Smooth muscle cell (in vitro differentiated cells): ENCODE results near the gene ECI1. TPM values are rescaled to one million over a fixed set of nuclear protein-coding genes. Genes with fewer than 3 reads are reported as not detected.

Experiments used
- DNase-seq: peaks from one replicate; lab custom pipeline; 2025; ENCODE audit not compliant: unreplicated experiment; lab: John Stamatoyannopoulos, UW
- H2AFZ ChIP-seq: fragments of 200-600 bp; sonication (generic); 2 replicates; pipeline ENCODE4 v1.6.0; 2016; ENCODE audit warnings: antibody characterized with exemption, low read depth, mild to moderate bottlenecking
- H3F3A ChIP-seq: fragments of 200-600 bp; sonication (generic); 2 replicates; pipeline ENCODE4 v1.6.0; 2017; ENCODE audit warnings: antibody characterized with exemption, low read depth
- H3K27ac ChIP-seq: fragments of 200-600 bp; sonication (generic); 2 replicates; pipeline ENCODE4 v1.5.1; 2016; ENCODE audit warnings: low read depth, mild to moderate bottlenecking
- H3K27me3 ChIP-seq: fragments of 200-600 bp; sonication (generic); 2 replicates; pipeline ENCODE4 v1.6.1; 2016; ENCODE audit warnings: low read depth, mild to moderate bottlenecking
- H3K36me3 ChIP-seq: fragments of 200-600 bp; sonication (generic); 2 replicates; pipeline ENCODE4 v1.5.1; 2016; ENCODE audit warnings: low read depth
- H3K4me1 ChIP-seq: fragments of 200-600 bp; sonication (generic); 2 replicates; pipeline ENCODE4 v1.5.1; 2016; ENCODE audit warnings: low read depth
- H3K4me2 ChIP-seq: fragments of 200-600 bp; sonication (generic); 2 replicates; pipeline ENCODE4 v1.6.0; 2016; ENCODE audit warnings: mild to moderate bottlenecking
- H3K4me3 ChIP-seq: fragments of 200-600 bp; sonication (generic); 2 replicates; pipeline ENCODE4 v1.5.1; 2016; ENCODE audit warnings: mild to moderate bottlenecking
- H3K79me2 ChIP-seq: fragments of 200-600 bp; sonication (generic); 2 replicates; pipeline ENCODE4 v1.6.0; 2016; ENCODE audit warnings: low read depth, mild to moderate bottlenecking
- H3K9ac ChIP-seq: fragments of 200-600 bp; sonication (generic); 2 replicates; pipeline ENCODE4 v1.6.0; 2016; ENCODE audit warnings: low read depth
- H3K9me3 ChIP-seq: fragments of 200-600 bp; sonication (generic); replicated peaks from 2 replicates; pipeline ENCODE4 v1.5.1; 2016; ENCODE audit warnings: low read depth
- H4K20me1 ChIP-seq: fragments of 200-600 bp; sonication (generic); 2 replicates; pipeline ENCODE4 v1.6.0; 2016; ENCODE audit warnings: low read depth
- CTCF ChIP-seq: fragments of 200-600 bp; sonication (generic); IDR thresholded peaks from 2 replicates; pipeline ENCODE4 v1.5.1; 2017; ENCODE audit warnings: borderline replicate concordance, mild to moderate bottlenecking, antibody characterized with exemption; ENCODE audit not compliant: insufficient read depth, poor library complexity, severe bottlenecking
- WGBS: methylation state at CpG from one replicate; pipeline ENCODE4 v1.1.7; 2016; ENCODE audit warnings: low lambda C conversion rate; 5-methylcytosine and 5-hydroxymethylcytosine counted together
- polyA plus RNA-seq: library from polyadenylated mRNA; unstranded; fragments of >200 nt; fragmentation: Nextera tagmentation; extraction: Ambion mirVana; gene quantifications from 2 replicates; pipeline ENCODE4 v1.2.1, GENCODE V29; 2016
- total RNA-seq: library from RNA; depleted of rRNA; stranded (reverse); fragments of >200 nt; gene quantifications from 2 replicates; pipeline ENCODE4 v1.2.3, GENCODE V29; 2014

ECI1 gene
- total and polyA plus RNA-seq, 2 experiments from 2014 or later = 45.7 to 86.9 TPM

- no peak for TF ChIP-seq CTCF
- no peak for DNase-seq
Measured at GRCh38 chr16:2233046-2233775, 18.2 kb downstream of the ECI1 start.

GRCh38 chr16:2232094-2232990 is 19.0 kb downstream of the ECI1 start:
- Histone ChIP-seq H3F3A (no peaks in the 10 kb centered on the region), H3K27me3 (peaks cover 14% of the 10 kb centered on the region), H3K27ac (no peak overlapping the region), H3K36me3 (no peaks in the 10 kb centered on the region), H3K9ac (no peak overlapping the region), H3K4me1 (peaks cover 12% of the 10 kb centered on the region), H2AFZ (no peak overlapping the region), H3K79me2 (peaks cover 14% of the 10 kb centered on the region), H4K20me1 (peaks cover 76% of the 10 kb centered on the region), H3K9me3 (no peaks in the 10 kb centered on the region), H3K4me2 (no peak overlapping the region), H3K4me3 (no peak overlapping the region)
- no peak for DNase-seq
- TF ChIP-seq CTCF = no peak
- 95% methylated on average over 39 of the region's 41 CpGs for WGBS

More at GRCh38 chr16:2233046-2233775, 18.2 kb downstream of the ECI1 start:
- Histone ChIP-seq H3K27me3 (peaks cover 22% of the 10 kb centered on the region), H3K4me2 (no peak overlapping the region), H2AFZ (no peak overlapping the region), H3K4me3 (no peak overlapping the region), H3K9me3 (no peaks in the 10 kb centered on the region), H3K4me1 (peaks cover 17% of the 10 kb centered on the region), H3K9ac (no peak overlapping the region), H4K20me1 (peaks cover 73% of the 10 kb centered on the region), H3K36me3 (no peaks in the 10 kb centered on the region), H3K79me2 (peaks cover 5% of the 10 kb centered on the region), H3K27ac (no peak overlapping the region), H3F3A (no peaks in the 10 kb centered on the region)
- 95% methylated on average over 24 of the region's 28 CpGs for WGBS

- no peaks in the 10 kb centered on the region for H3K36me3 ChIP-seq
- WGBS = 79% methylated on average over 29 of the region's 29 CpGs
- H3K27ac ChIP-seq = no peak overlapping the region
- TF ChIP-seq CTCF = no peak
- H3F3A ChIP-seq = no peaks in the 10 kb centered on the region
- H4K20me1 ChIP-seq = peaks cover 81% of the 10 kb centered on the region
- DNase-seq = no peak
- peaks cover 24% of the 10 kb centered on the region for H3K79me2 ChIP-seq
- no peak overlapping the region for H3K4me3 ChIP-seq
- H3K4me2 ChIP-seq = no peak overlapping the region
- H3K9ac ChIP-seq = no peak overlapping the region
- H3K9me3 ChIP-seq = no peaks in the 10 kb centered on the region
- no peak overlapping the region for H2AFZ ChIP-seq
- peaks cover 2% of the 10 kb centered on the region for H3K4me1 ChIP-seq
- peaks cover 3% of the 10 kb centered on the region for H3K27me3 ChIP-seq
Measured at GRCh38 chr16:2231016-2231931, 20.1 kb downstream of the ECI1 start.
